Osteocyte (in vitro differentiated cells): ENCODE results near the gene LAMA5. TPM values are rescaled to one million over a fixed set of nuclear protein-coding genes. Genes with fewer than 3 reads are reported as not detected.

Source experiments
- DNase-seq: peaks from one replicate; pipeline ENCODE4 v3.0.0; 2021; ENCODE audit warnings: mixed read lengths; ENCODE audit not compliant: unreplicated experiment; ENCODE audit errors: extremely low spot score
- H3K27ac Mint-ChIP-seq: one replicate; pipeline ENCODE4 v1.8.0; 2021; ENCODE audit warnings: mild to moderate bottlenecking, mixed read lengths; ENCODE audit not compliant: unreplicated experiment
- H3K27me3 Mint-ChIP-seq: one replicate; pipeline ENCODE4 v1.8.0; 2021; ENCODE audit warnings: mixed read lengths; ENCODE audit not compliant: unreplicated experiment
- H3K36me3 Mint-ChIP-seq: one replicate; pipeline ENCODE4 v1.8.0; 2021; ENCODE audit warnings: mixed read lengths; ENCODE audit not compliant: unreplicated experiment
- H3K4me1 Mint-ChIP-seq: one replicate; pipeline ENCODE4 v1.8.0; 2021; ENCODE audit warnings: mixed read lengths; ENCODE audit not compliant: unreplicated experiment
- H3K4me3 Mint-ChIP-seq: one replicate; pipeline ENCODE4 v1.8.0; 2021; ENCODE audit warnings: mild to moderate bottlenecking, moderate library complexity, mixed read lengths; ENCODE audit not compliant: unreplicated experiment
- H3K9me3 Mint-ChIP-seq: one replicate; pipeline ENCODE4 v1.8.0; 2021; ENCODE audit warnings: mixed read lengths; ENCODE audit not compliant: unreplicated experiment
- CTCF ChIP-seq: fragments of 200-600 bp; sonication (generic); IDR thresholded peaks from 2 replicates; pipeline ENCODE4 v1.5.0; 2021; ENCODE audit warnings: antibody characterized with exemption, mild to moderate bottlenecking, moderate library complexity
- total RNA-seq: library from RNA; stranded (reverse); gene quantifications from 2 replicates; pipeline ENCODE4 v1.2.1, GENCODE V29; 2021

Gene LAMA5
- total RNA-seq, 1 donor from 2014 or later = 201 TPM

- Mint-ChIP-seq H3K9me3 (no peaks in the 10 kb centered on the region), H3K4me3 (no peak overlapping the region), H3K4me1 (no peaks in the 10 kb centered on the region), H3K27ac (no peak overlapping the region), H3K36me3 (peaks cover 34% of the 10 kb centered on the region), H3K27me3 (no peaks in the 10 kb centered on the region)
- no peak for DNase-seq
- TF ChIP-seq CTCF = no peak
Measured at GRCh38 chr20:62344782-62345181, 22.3 kb downstream of the LAMA5 start.

GRCh38 chr20:62344092-62344491 is 23.0 kb downstream of the LAMA5 start:
- TF ChIP-seq CTCF = no peak
- H3K27ac Mint-ChIP-seq = no peak overlapping the region

GRCh38 chr20:62342910-62343309 is 24.2 kb downstream of the LAMA5 start:
- Mint-ChIP-seq H3K4me3 (no peak overlapping the region), H3K4me1 (no peaks in the 10 kb centered on the region), H3K27ac (no peak overlapping the region), H3K36me3 (peaks cover 35% of the 10 kb centered on the region), H3K27me3 (no peaks in the 10 kb centered on the region), H3K9me3 (no peaks in the 10 kb centered on the region)
- DNase-seq = no peak
- TF ChIP-seq CTCF = no peak

More at GRCh38 chr20:62344092-62344491, 23.0 kb downstream of the LAMA5 start:
- H3K9me3 Mint-ChIP-seq = no peaks in the 10 kb centered on the region
- H3K27me3 Mint-ChIP-seq = no peaks in the 10 kb centered on the region
- no peak overlapping the region for H3K4me3 Mint-ChIP-seq
- DNase-seq = no peak
- H3K4me1 Mint-ChIP-seq = no peaks in the 10 kb centered on the region
- peaks cover 37% of the 10 kb centered on the region for H3K36me3 Mint-ChIP-seq

GRCh38 chr20:62339647-62340062 is 27.5 kb downstream of the LAMA5 start:
- H3K36me3 Mint-ChIP-seq = peaks cover 40% of the 10 kb centered on the region
- TF ChIP-seq CTCF = no peak
- H3K27me3 Mint-ChIP-seq = no peaks in the 10 kb centered on the region
- H3K4me3 Mint-ChIP-seq = no peak overlapping the region
- DNase-seq = no peak
- no peaks in the 10 kb centered on the region for H3K4me1 Mint-ChIP-seq
- H3K9me3 Mint-ChIP-seq = no peaks in the 10 kb centered on the region
- no peak overlapping the region for H3K27ac Mint-ChIP-seq

GRCh38 chr20:62338294-62338620 is 28.9 kb downstream of the LAMA5 start:
- peaks cover 38% of the 10 kb centered on the region for H3K36me3 Mint-ChIP-seq
- H3K27ac Mint-ChIP-seq = no peak overlapping the region
- no peaks in the 10 kb centered on the region for H3K4me1 Mint-ChIP-seq
- DNase-seq = no peak
- H3K4me3 Mint-ChIP-seq = no peak overlapping the region
- H3K9me3 Mint-ChIP-seq = no peaks in the 10 kb centered on the region
- TF ChIP-seq CTCF = no peak
- H3K27me3 Mint-ChIP-seq = no peaks in the 10 kb centered on the region
